ENCODE data around the gene B3GLCT. TPM values are rescaled to one million over a fixed set of nuclear protein-coding genes. Genes with fewer than 3 reads are reported as not detected.

B3GLCT gene
- total and polyA plus RNA-seq, 2 donors = 4.2 to 6.3 TPM

- no peaks in the 10 kb centered on the region for H3K4me1 ChIP-seq (ENCODE audit: control insufficient read depth in 2 of 2, insufficient read depth in 2 of 2, low read length in 2 of 2)
- no peaks in the 10 kb centered on the region for H3K27me3 ChIP-seq (ENCODE audit: control insufficient read depth in 2 of 2, insufficient read depth in 1 of 2, low read length in 1 of 2)
- H3K36me3 ChIP-seq (ENCODE audit: control insufficient read depth in 2 of 2, insufficient read depth in 2 of 2, low read length in 1 of 2) = no peaks in the 10 kb centered on the region
- WGBS = 88% methylated on average over 2 of the region's 2 CpGs
- no peak overlapping the region for H3K27ac ChIP-seq (ENCODE audit: low read depth in 1 of 2, low read length in 1 of 2)
- H3K4me3 ChIP-seq (ENCODE audit: low read length in 2 of 2) = no peak overlapping the region
- peaks cover 6 to 31% of the 10 kb centered on the region in 2 donors for H3K9me3 ChIP-seq (ENCODE audit: control insufficient read depth in 2 of 2, insufficient read depth in 1 of 2, low read length in 1 of 2)
- no peak for DNase-seq (ENCODE audit: low read depth in 6 of 9, low spot score in 9 of 9)
Measured at GRCh38 chr13:31311921-31312320, 112.1 kb downstream of the B3GLCT start.

- Histone ChIP-seq H3K27me3 (ENCODE audit: control insufficient read depth in 2 of 2, insufficient read depth in 1 of 2, low read length in 1 of 2) (no peaks in the 10 kb centered on the region), H3K4me3 (ENCODE audit: low read length in 2 of 2) (no peak overlapping the region), H3K27ac (ENCODE audit: low read depth in 1 of 2, low read length in 1 of 2) (no peak overlapping the region), H3K4me1 (ENCODE audit: control insufficient read depth in 2 of 2, insufficient read depth in 2 of 2, low read length in 2 of 2) (no peaks in the 10 kb centered on the region), H3K9me3 (ENCODE audit: control insufficient read depth in 2 of 2, insufficient read depth in 1 of 2, low read length in 1 of 2) (peaks cover 5 to 28% of the 10 kb centered on the region in 2 donors), H3K36me3 (ENCODE audit: control insufficient read depth in 2 of 2, insufficient read depth in 2 of 2, low read length in 1 of 2) (peaks cover 0 to 3% of the 10 kb centered on the region in 2 donors)
- no peak for DNase-seq (ENCODE audit: low read depth in 6 of 9, low spot score in 9 of 9)
- whole genome bisulfite sequencing = 97% methylated on average over 2 of the region's 2 CpGs
Measured at GRCh38 chr13:31314961-31315360, 115.2 kb downstream of the B3GLCT start.

GRCh38 chr13:31320946-31321345 lies 121.2 kb downstream of the B3GLCT start:
- peaks cover 0 to 7% of the 10 kb centered on the region in 2 donors for H3K36me3 ChIP-seq (ENCODE audit: control insufficient read depth in 2 of 2, insufficient read depth in 2 of 2, low read length in 1 of 2)
- no peak for DNase-seq (ENCODE audit: low read depth in 6 of 9, low spot score in 9 of 9)
- peaks cover 0 to 4% of the 10 kb centered on the region in 2 donors for H3K9me3 ChIP-seq (ENCODE audit: control insufficient read depth in 2 of 2, insufficient read depth in 1 of 2, low read length in 1 of 2)
- H3K4me1 ChIP-seq (ENCODE audit: control insufficient read depth in 2 of 2, insufficient read depth in 2 of 2, low read length in 2 of 2) = no peaks in the 10 kb centered on the region
- H3K27ac ChIP-seq (ENCODE audit: low read depth in 1 of 2, low read length in 1 of 2) = no peak overlapping the region
- no peak overlapping the region for H3K4me3 ChIP-seq (ENCODE audit: low read length in 2 of 2)
- 94% methylated on average over 4 of the region's 4 CpGs for WGBS
- H3K27me3 ChIP-seq (ENCODE audit: control insufficient read depth in 2 of 2, insufficient read depth in 1 of 2, low read length in 1 of 2) = no peaks in the 10 kb centered on the region

- no peaks in the 10 kb centered on the region for H3K9me3 ChIP-seq (ENCODE audit: control insufficient read depth in 2 of 2, insufficient read depth in 1 of 2, low read length in 1 of 2)
- H3K36me3 ChIP-seq (ENCODE audit: control insufficient read depth in 2 of 2, insufficient read depth in 2 of 2, low read length in 1 of 2) = peaks cover 0 to 7% of the 10 kb centered on the region in 2 donors
- DNase-seq (ENCODE audit: low read depth in 6 of 9, low spot score in 9 of 9) = no peak
- no peaks in the 10 kb centered on the region for H3K27me3 ChIP-seq (ENCODE audit: control insufficient read depth in 2 of 2, insufficient read depth in 1 of 2, low read length in 1 of 2)
- H3K4me1 ChIP-seq (ENCODE audit: control insufficient read depth in 2 of 2, insufficient read depth in 2 of 2, low read length in 2 of 2) = no peaks in the 10 kb centered on the region
- 93% methylated on average over 3 of the region's 3 CpGs for WGBS
- no peak overlapping the region for H3K27ac ChIP-seq (ENCODE audit: low read depth in 1 of 2, low read length in 1 of 2)
- no peak overlapping the region for H3K4me3 ChIP-seq (ENCODE audit: low read length in 2 of 2)
Measured at GRCh38 chr13:31321457-31321856, 121.7 kb downstream of the B3GLCT start.

GRCh38 chr13:31322026-31322425 lies 122.3 kb downstream of the B3GLCT start:
- no peaks in the 10 kb centered on the region for H3K27me3 ChIP-seq (ENCODE audit: control insufficient read depth in 2 of 2, insufficient read depth in 1 of 2, low read length in 1 of 2)
- no peak overlapping the region for H3K4me3 ChIP-seq (ENCODE audit: low read length in 2 of 2)
- H3K4me1 ChIP-seq (ENCODE audit: control insufficient read depth in 2 of 2, insufficient read depth in 2 of 2, low read length in 2 of 2) = no peaks in the 10 kb centered on the region
- no peak for DNase-seq (ENCODE audit: low read depth in 6 of 9, low spot score in 9 of 9)
- WGBS = 92% methylated on average over 3 of the region's 3 CpGs
- H3K36me3 ChIP-seq (ENCODE audit: control insufficient read depth in 2 of 2, insufficient read depth in 2 of 2, low read length in 1 of 2) = peaks cover 0 to 7% of the 10 kb centered on the region in 2 donors
- no peaks in the 10 kb centered on the region for H3K9me3 ChIP-seq (ENCODE audit: control insufficient read depth in 2 of 2, insufficient read depth in 1 of 2, low read length in 1 of 2)
- H3K27ac ChIP-seq (ENCODE audit: low read depth in 1 of 2, low read length in 1 of 2) = no peak overlapping the region

GRCh38 chr13:31322702-31323405 lies 123.1 kb downstream of the B3GLCT start:
- Histone ChIP-seq H3K27me3 (ENCODE audit: control insufficient read depth in 2 of 2, insufficient read depth in 1 of 2, low read length in 1 of 2) (no peaks in the 10 kb centered on the region), H3K4me1 (ENCODE audit: control insufficient read depth in 2 of 2, insufficient read depth in 2 of 2, low read length in 2 of 2) (no peaks in the 10 kb centered on the region), H3K9me3 (ENCODE audit: control insufficient read depth in 2 of 2, insufficient read depth in 1 of 2, low read length in 1 of 2) (no peaks in the 10 kb centered on the region), H3K27ac (ENCODE audit: low read depth in 1 of 2, low read length in 1 of 2) (no peak overlapping the region), H3K4me3 (ENCODE audit: low read length in 2 of 2) (no peak overlapping the region), H3K36me3 (ENCODE audit: control insufficient read depth in 2 of 2, insufficient read depth in 2 of 2, low read length in 1 of 2) (peaks cover 0 to 4% of the 10 kb centered on the region in 2 donors)
- 96% methylated on average over 6 of the region's 6 CpGs for WGBS
- DNase-seq (ENCODE audit: low read depth in 6 of 9, low spot score in 9 of 9) = no peak

GRCh38 chr13:31327182-31327860 lies 127.5 kb downstream of the B3GLCT start:
- no peak for DNase-seq (ENCODE audit: low read depth in 6 of 9, low spot score in 9 of 9)
- H3K27me3 ChIP-seq (ENCODE audit: control insufficient read depth in 2 of 2, insufficient read depth in 1 of 2, low read length in 1 of 2) = no peaks in the 10 kb centered on the region
- WGBS = 97% methylated on average over 7 of the region's 7 CpGs

GRCh38 chr13:31328549-31329235 lies 128.9 kb downstream of the B3GLCT start:
- H3K36me3 ChIP-seq (ENCODE audit: control insufficient read depth in 2 of 2, insufficient read depth in 2 of 2, low read length in 1 of 2) = peaks cover 0 to 1% of the 10 kb centered on the region in 2 donors
- 93% methylated on average over 8 of the region's 8 CpGs for WGBS

More at GRCh38 chr13:31327182-31327860, 127.5 kb downstream of the B3GLCT start:
- H3K9me3 ChIP-seq (ENCODE audit: control insufficient read depth in 2 of 2, insufficient read depth in 1 of 2, low read length in 1 of 2) = no peaks in the 10 kb centered on the region
- no peak overlapping the region for H3K27ac ChIP-seq (ENCODE audit: low read depth in 1 of 2, low read length in 1 of 2)
- H3K4me3 ChIP-seq (ENCODE audit: low read length in 2 of 2) = no peak overlapping the region
- H3K4me1 ChIP-seq (ENCODE audit: control insufficient read depth in 2 of 2, insufficient read depth in 2 of 2, low read length in 2 of 2) = no peaks in the 10 kb centered on the region
- H3K36me3 ChIP-seq (ENCODE audit: control insufficient read depth in 2 of 2, insufficient read depth in 2 of 2, low read length in 1 of 2) = peaks cover 0 to 4% of the 10 kb centered on the region in 2 donors

GRCh38 chr13:31330236-31330635 lies 130.5 kb downstream of the B3GLCT start:
- H3K27ac ChIP-seq (ENCODE audit: low read depth in 1 of 2, low read length in 1 of 2) = no peak overlapping the region
- 96% methylated on average over 1 of the region's 1 CpG for WGBS
- H3K27me3 ChIP-seq (ENCODE audit: control insufficient read depth in 2 of 2, insufficient read depth in 1 of 2, low read length in 1 of 2) = no peaks in the 10 kb centered on the region

More at GRCh38 chr13:31328549-31329235, 128.9 kb downstream of the B3GLCT start:
- H3K27me3 ChIP-seq (ENCODE audit: control insufficient read depth in 2 of 2, insufficient read depth in 1 of 2, low read length in 1 of 2) = no peaks in the 10 kb centered on the region
- no peak overlapping the region for H3K27ac ChIP-seq (ENCODE audit: low read depth in 1 of 2, low read length in 1 of 2)
- no peak for DNase-seq (ENCODE audit: low read depth in 6 of 9, low spot score in 9 of 9)
- H3K4me3 ChIP-seq (ENCODE audit: low read length in 2 of 2) = no peak overlapping the region
- H3K9me3 ChIP-seq (ENCODE audit: control insufficient read depth in 2 of 2, insufficient read depth in 1 of 2, low read length in 1 of 2) = no peaks in the 10 kb centered on the region
- H3K4me1 ChIP-seq (ENCODE audit: control insufficient read depth in 2 of 2, insufficient read depth in 2 of 2, low read length in 2 of 2) = no peaks in the 10 kb centered on the region

More at GRCh38 chr13:31330236-31330635, 130.5 kb downstream of the B3GLCT start:
- Histone ChIP-seq H3K4me1 (ENCODE audit: control insufficient read depth in 2 of 2, insufficient read depth in 2 of 2, low read length in 2 of 2) (no peaks in the 10 kb centered on the region), H3K36me3 (ENCODE audit: control insufficient read depth in 2 of 2, insufficient read depth in 2 of 2, low read length in 1 of 2) (no peaks in the 10 kb centered on the region), H3K4me3 (ENCODE audit: low read length in 2 of 2) (no peak overlapping the region), H3K9me3 (ENCODE audit: control insufficient read depth in 2 of 2, insufficient read depth in 1 of 2, low read length in 1 of 2) (no peaks in the 10 kb centered on the region)
- no peak for DNase-seq (ENCODE audit: low read depth in 6 of 9, low spot score in 9 of 9)

Data from thymus (tissue), 11 donors.